ENCODE data around the gene NDUFAF2.

- TF ChIP-seq EZH2 (IDR thresholded peaks at IDR 0.05; ENCODE audit: insufficient read depth, low read length): no peak
- TF ChIP-seq, protein P1, sequence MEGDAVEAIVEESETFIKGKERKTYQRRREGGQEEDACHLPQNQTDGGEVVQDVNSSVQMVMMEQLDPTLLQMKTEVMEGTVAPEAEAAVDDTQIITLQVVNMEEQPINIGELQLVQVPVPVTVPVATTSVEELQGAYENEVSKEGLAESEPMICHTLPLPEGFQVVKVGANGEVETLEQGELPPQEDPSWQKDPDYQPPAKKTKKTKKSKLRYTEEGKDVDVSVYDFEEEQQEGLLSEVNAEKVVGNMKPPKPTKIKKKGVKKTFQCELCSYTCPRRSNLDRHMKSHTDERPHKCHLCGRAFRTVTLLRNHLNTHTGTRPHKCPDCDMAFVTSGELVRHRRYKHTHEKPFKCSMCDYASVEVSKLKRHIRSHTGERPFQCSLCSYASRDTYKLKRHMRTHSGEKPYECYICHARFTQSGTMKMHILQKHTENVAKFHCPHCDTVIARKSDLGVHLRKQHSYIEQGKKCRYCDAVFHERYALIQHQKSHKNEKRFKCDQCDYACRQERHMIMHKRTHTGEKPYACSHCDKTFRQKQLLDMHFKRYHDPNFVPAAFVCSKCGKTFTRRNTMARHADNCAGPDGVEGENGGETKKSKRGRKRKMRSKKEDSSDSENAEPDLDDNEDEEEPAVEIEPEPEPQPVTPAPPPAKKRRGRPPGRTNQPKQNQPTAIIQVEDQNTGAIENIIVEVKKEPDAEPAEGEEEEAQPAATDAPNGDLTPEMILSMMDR (IDR thresholded peaks at IDR 0.05; ENCODE audit: insufficient read depth, low read depth, low read length): no peak
These were observed 232.1 kb downstream of the NDUFAF2 start for GRCh38 chr5:61177070-61177469.
